Measurements from ENCODE around the gene GLIPR1L2. TPM values are rescaled to one million over a fixed set of nuclear protein-coding genes. Genes with fewer than 3 reads are reported as not detected.

GLIPR1L2 gene
- total and polyA plus RNA-seq, 2 of the 8 experiments (the other 6 are each of a cell fraction or from before 2014, with no cell fraction given): 0.09 TPM; not detected in 1

DNA sequence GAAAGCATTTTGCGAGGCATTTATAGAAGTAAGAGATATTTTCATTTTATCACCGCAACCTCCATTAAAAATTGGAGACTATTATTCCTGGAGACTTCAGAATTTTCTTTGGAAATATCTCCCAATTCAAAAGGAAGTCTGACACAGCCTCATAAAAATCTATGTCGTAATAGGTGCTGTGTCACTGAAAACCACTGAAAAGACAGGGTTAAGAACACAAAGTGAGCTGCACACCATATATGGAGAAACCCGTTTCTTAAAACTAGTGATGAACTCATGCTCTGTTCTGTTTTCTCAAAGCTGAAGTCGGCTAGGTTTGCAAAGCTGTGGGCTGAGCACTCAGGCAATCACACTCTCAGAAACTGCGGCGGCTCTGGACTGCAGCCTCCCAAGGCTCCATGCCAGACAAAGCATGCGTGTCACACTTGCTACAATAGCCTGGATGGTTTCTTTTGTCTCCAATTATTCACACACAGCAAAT is 89.6 kb downstream of the GLIPR1L2 start, which contains the start of gene GLIPR1 (continued):
- TF ChIP-seq TAF7 (optimal IDR thresholded peaks at IDR 0.05; ENCODE audit: borderline replicate concordance, low read depth, low read length) (no peak), GABPA (IDR thresholded peaks at IDR 0.05; ENCODE audit: borderline replicate concordance, insufficient read depth, low read length) (no peak), PHF8 (conservative IDR thresholded peaks at IDR 0.05; ENCODE audit: low read depth, low read length) (no peak)

Data from H1 (cell line).